Measurements from ENCODE around the gene PLCB3. TPM values are rescaled to one million over a fixed set of nuclear protein-coding genes. Genes with fewer than 3 reads are reported as not detected.

PLCB3 gene
- total and polyA plus RNA-seq, 2 of the 13 experiments (the other 11 are each of a cell fraction or from before 2014, with no cell fraction given), result 7.5 to 13.8 TPM

DNA sequence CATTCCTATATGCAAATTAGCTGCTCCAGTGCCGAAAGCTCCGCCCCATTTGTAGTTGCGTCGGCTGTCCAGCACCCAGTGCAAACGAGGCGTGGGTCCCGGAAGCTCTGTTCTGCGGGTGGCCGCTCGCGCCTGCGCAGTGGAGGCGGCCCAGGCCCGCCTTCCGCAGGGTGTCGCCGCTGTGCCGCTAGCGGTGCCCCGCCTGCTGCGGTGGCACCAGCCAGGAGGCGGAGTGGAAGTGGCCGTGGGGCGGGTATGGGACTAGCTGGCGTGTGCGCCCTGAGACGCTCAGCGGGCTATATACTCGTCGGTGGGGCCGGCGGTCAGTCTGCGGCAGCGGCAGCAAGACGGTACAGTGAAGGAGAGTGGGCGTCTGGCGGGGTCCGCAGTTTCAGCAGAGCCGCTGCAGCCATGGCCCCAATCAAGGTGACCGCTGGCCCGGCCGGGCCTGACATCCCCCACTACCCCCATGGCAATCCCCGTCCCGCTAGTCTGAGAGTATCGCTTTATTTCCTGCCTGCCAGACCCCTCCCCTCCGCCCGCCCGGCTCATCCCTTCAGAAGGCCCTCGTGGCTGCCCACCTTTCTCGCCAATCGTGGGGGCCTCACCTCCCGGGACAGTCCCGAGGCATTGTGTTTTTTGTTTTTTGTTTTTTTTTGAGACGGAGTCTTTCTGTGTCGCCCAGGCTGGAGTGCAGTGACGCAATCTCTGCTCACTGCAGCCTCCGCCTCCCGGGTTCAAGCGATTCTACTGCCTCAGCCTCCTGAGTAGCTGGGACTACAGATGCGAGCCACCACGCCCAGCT is 66.8 kb downstream of the PLCB3 start, which contains the start of gene PRDX5 (continued):
- TF ChIP-seq PCBP2 (optimal IDR thresholded peaks at IDR 0.05; ENCODE audit: low read depth, low read length, poor library complexity, severe bottlenecking) (no peak), TP53 (CRISPR knock-in tag; conservative IDR thresholded peaks at IDR 0.05) (0 out of 2 replicates have a peak, but pooled peaks have one; percentile 60), SRF (IDR thresholded peaks at IDR 0.05; ENCODE audit: low read depth, low read length) (no peak), ZNF44 (CRISPR knock-in tag; IDR thresholded peaks at IDR 0.05) (no peak; the same call in none of the 2 replicates), ZNF12 (CRISPR knock-in tag; IDR thresholded peaks at IDR 0.05) (peak; percentile 49; the same call in 1 of the 2 replicates), MIER2 (CRISPR knock-in tag; IDR thresholded peaks at IDR 0.05) (no peak), CHCHD3 (CRISPR knock-in tag; IDR thresholded peaks at IDR 0.05) (0 out of 2 replicates have a peak, but pooled peaks have one; percentile 63), SYNCRIP (IDR thresholded peaks at IDR 0.05; ENCODE audit: insufficient read depth, low read depth, low read length) (no peak), ZBTB38 (CRISPR knock-in tag; IDR thresholded peaks at IDR 0.05) (no peak; the same call in 1 of the 2 replicates), ZNF563 (CRISPR knock-in tag; IDR thresholded peaks at IDR 0.05) (peak; percentile 39; the same call in 1 of the 2 replicates), SIN3A (IDR thresholded peaks at IDR 0.05; ENCODE audit: borderline replicate concordance, low read depth, low read length) (peak; percentile 89; the same call in 1 of the 2 replicates), HDAC6 (IDR thresholded peaks at IDR 0.05; ENCODE audit: low read depth, low read length) (no peak), EP300 (IDR thresholded peaks at IDR 0.05; ENCODE audit: low read depth in 2 of 2, low read length in 2 of 2) (0 out of 4 replicates have a peak, but pooled peaks of 1 of the 2 experiments have one; percentile 5), EP300 (CRISPR knock-in tag; IDR thresholded peaks at IDR 0.05; ENCODE audit: borderline replicate concordance) (no peak), ELF4 (CRISPR knock-in tag; IDR thresholded peaks at IDR 0.05; ENCODE audit: borderline replicate concordance) (peak; percentile 92; the same call in 1 of the 2 replicates), CEBPG (CRISPR knock-in tag; IDR thresholded peaks at IDR 0.05) (peak; percentile 78), TBP (CRISPR knock-in tag; IDR thresholded peaks at IDR 0.05) (no peak)
- TF ChIP-seq, protein P1, sequence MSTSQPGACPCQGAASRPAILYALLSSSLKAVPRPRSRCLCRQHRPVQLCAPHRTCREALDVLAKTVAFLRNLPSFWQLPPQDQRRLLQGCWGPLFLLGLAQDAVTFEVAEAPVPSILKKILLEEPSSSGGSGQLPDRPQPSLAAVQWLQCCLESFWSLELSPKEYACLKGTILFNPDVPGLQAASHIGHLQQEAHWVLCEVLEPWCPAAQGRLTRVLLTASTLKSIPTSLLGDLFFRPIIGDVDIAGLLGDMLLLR (CRISPR knock-in tag; IDR thresholded peaks at IDR 0.05), result no peak
- TF ChIP-seq, protein P2, sequence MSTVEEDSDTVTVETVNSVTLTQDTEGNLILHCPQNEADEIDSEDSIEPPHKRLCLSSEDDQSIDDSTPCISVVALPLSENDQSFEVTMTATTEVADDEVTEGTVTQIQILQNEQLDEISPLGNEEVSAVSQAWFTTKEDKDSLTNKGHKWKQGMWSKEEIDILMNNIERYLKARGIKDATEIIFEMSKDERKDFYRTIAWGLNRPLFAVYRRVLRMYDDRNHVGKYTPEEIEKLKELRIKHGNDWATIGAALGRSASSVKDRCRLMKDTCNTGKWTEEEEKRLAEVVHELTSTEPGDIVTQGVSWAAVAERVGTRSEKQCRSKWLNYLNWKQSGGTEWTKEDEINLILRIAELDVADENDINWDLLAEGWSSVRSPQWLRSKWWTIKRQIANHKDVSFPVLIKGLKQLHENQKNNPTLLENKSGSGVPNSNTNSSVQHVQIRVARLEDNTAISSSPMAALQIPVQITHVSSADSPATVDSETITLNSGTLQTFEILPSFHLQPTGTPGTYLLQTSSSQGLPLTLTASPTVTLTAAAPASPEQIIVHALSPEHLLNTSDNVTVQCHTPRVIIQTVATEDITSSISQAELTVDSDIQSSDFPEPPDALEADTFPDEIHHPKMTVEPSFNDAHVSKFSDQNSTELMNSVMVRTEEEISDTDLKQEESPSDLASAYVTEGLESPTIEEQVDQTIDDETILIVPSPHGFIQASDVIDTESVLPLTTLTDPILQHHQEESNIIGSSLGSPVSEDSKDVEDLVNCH (CRISPR knock-in tag; IDR thresholded peaks at IDR 0.05), result 0 out of 2 replicates have a peak, but pooled peaks have one; percentile 71
- TF ChIP-seq, protein P3, sequence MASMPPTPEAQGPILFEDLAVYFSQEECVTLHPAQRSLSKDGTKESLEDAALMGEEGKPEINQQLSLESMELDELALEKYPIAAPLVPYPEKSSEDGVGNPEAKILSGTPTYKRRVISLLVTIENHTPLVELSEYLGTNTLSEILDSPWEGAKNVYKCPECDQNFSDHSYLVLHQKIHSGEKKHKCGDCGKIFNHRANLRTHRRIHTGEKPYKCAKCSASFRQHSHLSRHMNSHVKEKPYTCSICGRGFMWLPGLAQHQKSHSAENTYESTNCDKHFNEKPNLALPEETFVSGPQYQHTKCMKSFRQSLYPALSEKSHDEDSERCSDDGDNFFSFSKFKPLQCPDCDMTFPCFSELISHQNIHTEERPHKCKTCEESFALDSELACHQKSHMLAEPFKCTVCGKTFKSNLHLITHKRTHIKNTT (CRISPR knock-in tag; IDR thresholded peaks at IDR 0.05), result no peak
- TF ChIP-seq, protein P4, sequence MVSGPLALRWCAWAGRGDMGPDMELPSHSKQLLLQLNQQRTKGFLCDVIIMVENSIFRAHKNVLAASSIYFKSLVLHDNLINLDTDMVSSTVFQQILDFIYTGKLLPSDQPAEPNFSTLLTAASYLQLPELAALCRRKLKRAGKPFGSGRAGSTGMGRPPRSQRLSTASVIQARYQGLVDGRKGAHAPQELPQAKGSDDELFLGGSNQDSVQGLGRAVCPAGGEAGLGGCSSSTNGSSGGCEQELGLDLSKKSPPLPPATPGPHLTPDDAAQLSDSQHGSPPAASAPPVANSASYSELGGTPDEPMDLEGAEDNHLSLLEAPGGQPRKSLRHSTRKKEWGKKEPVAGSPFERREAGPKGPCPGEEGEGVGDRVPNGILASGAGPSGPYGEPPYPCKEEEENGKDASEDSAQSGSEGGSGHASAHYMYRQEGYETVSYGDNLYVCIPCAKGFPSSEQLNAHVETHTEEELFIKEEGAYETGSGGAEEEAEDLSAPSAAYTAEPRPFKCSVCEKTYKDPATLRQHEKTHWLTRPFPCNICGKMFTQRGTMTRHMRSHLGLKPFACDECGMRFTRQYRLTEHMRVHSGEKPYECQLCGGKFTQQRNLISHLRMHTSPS (CRISPR knock-in tag; IDR thresholded peaks at IDR 0.05; ENCODE audit: low read depth), result peak; percentile 85
